HG03575 (cell line): ENCODE results near the gene PRPF40B.

Source experiments
- ATAC-seq: cut with Tn5 transposase; IDR thresholded peaks from one replicate; pipeline ENCODE4 v1.9.1; 2021; ENCODE audit not compliant: unreplicated experiment, insufficient number of reproducible peaks, low FRiP score; ENCODE audit errors: extremely low read depth

Gene PRPF40B

DNA sequence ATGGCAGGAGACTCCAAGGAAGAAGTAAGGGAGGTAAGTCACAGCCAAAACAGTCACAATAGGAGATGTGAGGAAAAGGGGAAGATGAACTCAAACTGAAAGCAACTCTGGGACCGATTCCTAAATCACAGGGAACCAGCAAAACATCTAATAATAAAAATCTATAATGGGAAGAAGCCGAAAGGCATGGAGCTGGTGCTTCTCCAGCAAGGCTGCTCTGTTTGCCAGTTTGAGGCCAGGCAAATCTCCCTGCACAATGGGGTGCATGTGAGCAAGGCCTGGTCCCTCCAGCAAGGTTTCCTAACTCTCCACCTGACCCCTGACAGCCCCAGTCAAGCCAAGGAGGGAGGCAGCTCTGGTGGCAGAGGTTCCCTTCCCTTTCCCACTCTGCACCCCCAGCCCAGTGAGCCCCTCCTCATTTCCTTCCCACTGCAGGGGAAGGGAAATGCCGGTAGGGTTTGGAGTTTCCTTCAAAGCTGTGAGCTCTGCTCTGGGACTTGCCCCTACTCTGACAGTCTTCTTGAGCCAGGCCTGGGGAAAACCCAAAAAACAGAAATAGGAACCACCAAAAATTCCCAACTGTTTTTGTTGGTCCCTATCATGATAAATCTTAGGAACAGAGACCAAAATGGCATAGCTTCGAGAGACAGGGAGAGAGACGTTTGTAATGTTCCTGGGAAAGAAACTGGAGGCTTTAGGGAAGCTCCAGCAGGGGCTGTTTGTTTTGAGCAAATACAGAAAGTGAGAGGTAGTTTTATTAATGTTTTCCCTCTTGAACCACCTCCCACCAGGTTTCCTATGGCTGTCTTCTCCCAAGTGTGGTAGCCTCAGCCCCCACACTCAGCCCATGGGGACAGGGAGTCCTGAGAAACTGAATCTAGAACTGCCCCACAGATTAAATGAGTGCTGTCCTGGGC, 49.2 kb downstream of the PRPF40B start:
- ATAC-seq = no peak

GRCh38 chr12:49673446-49674317, 50.3 kb downstream of the PRPF40B start:
- no peak for ATAC-seq

DNA sequence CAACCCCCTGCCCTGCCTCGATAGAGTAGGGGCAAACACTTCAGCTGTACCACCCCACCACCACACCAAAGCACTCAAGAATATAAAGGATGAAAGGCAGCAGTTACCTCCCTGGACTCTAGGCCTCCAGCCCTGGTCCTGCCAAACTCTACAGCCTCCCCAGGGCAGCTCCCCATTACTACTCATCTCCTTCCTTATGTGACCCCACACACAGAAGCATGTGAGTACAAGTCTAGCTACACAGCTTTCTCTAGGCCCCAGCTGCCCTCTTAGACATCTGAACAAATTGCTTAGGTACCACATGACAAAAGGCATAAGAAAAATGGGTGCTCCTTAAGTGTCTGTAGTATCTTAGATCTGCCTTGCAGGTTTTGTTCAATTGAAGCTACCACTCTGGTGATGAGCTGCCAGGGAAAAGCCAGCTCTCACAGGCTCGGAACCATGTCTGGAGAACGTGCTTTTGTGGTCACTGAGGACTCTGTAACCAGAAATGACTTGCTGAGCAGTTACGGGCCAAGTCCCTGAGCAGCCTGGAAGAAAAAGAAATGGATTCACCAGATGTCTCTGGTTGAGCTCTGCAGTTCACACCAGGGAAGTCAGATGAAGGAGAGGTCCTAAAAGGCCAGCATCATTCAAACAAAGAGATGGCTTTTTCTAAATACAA, 51.1 kb downstream of the PRPF40B start:
- no peak for ATAC-seq

- no peak for ATAC-seq
These were observed 51.8 kb downstream of the PRPF40B start for GRCh38 chr12:49675137-49675536.

DNA sequence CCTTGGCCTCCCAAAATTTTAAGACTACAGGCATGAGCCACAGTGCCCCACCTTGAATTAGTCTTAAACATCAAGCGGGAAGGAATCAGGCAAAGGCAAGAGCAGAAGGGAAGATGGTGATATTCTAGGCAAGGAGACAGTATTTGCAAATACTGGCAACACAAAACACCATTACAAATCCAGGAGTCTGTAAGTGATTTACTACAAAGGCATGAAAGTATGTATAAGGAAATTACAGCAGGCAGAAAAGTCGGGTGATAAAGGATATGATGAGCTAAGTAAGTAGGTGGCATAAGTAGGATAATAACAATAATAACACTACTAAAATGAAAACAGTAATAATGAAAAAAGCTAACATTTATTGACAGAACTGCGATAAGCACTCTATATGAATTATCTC, 55.4 kb downstream of the PRPF40B start:
- no peak for ATAC-seq

GRCh38 chr12:49680075-49680474, 56.7 kb downstream of the PRPF40B start:
- ATAC-seq = no peak

DNA sequence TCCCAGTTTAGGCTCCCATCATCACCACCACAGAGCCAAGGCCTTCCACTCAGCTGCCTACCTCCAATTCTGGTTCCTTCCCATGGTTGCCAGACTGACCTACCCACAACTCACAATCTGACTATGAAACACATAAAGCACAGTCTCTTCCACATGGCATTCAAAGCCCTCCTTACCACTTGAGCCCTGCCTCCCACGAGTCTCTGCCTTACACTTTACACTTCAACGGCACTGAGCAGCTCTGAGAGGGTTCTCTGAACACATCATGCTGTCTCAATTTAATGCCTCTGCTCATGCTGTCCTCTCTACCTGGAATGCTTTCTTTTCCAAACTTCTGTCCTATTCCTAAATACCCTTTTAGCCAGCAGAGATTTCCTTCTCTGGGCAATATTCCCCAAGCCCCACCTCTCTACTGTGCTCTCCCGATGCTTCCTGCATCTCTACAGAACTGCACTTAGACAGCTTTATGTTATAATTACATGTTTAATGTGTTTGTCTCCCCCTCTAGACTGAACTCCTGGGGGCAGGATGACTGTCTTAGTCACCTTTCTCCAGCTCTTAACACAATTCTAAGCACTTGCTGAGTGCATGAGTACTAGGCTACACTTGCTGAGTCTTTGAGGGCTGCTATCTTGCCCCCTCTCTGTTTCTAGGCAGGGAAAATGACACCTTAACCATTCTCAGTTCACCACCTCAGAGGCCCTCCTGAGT, 60.4 kb downstream of the PRPF40B start:
- no peak for ATAC-seq

DNA sequence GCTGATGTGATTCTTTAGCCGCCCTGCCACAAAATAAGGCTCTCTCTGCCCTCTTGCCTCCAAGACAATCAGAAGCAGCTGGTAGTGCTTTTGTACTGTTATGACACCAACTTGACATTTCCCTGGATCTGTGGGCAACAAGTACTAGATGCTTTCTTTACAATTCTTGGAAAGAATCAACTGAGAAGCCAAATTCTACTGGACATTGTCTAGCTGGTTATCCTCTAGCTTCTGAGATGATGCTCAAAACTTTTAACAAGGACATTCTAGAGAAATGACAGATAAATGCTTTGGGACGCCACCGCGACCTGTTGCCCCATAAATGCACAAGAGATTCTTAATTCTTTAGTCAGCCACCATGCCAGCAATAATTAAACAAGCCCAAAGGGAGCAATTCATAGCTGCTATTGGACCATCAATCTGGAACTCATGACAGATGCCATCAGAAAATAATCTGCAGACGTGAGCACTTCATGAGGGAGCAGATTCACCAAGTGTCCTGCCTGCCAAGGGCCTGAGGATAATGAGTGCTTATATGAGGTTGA, 61.0 kb downstream of the PRPF40B start:
- ATAC-seq = no peak

DNA sequence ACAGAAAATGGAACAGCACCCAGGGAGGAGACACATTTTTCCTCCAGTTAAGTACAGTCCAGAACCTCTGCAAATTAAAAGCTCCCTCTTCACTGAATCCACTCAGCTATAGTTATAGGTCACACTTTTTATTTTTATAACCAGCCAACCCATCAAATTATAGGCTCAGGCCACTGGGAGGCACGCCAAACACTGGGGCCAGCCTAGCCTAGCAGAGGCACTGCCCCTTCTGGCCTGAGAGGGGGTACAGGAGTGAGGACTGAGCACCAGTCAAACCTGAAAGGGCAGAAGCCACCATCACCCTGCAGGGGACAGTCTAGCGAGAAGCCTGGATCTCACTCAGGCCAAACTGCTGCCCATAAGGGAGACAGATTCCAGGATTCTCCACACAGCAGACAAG, 64.6 kb downstream of the PRPF40B start:
- no peak for ATAC-seq

DNA sequence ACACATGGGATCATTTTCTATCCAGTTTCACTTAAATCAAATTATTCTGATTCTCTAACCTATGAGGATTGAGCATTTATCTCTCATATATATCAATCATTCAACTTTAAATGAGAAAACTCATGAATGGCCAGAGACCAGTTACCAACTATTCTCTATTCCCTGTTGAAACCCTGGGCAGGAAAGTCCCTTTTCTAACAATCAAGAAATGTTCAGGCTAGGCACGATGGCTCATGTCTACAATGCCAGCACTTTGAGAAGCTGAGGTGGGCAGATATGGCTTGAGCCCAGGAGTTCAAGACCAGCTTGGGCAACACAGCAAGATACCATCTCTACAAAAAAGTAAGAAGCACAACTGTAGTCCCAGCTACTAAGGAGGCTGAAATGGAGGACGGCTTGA, 65.9 kb downstream of the PRPF40B start:
- ATAC-seq = no peak

- no peak for ATAC-seq
These were observed 66.4 kb downstream of the PRPF40B start for GRCh38 chr12:49689785-49690184.

DNA sequence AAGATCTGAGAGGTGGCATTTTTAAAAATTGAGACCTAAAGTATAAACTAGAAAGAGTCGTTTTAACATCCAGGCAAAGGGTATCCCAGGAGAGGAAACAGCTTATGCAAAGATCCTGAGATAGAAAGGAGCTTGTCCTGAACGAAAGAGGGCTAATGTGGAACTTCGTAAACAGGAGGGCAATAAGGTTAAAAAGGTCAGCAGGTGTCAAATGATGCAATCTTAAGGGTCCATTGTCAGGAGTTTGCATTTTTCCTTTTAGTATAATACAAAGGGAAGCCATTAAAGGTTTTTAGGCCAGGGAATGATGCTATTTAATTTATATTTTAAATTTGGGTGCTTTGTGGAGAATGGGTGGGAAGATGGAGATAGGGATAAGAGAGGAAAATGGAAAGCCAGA, 69.5 kb downstream of the PRPF40B start:
- ATAC-seq = no peak

GRCh38 chr12:49693931-49694444, 70.6 kb downstream of the PRPF40B start:
- no peak for ATAC-seq
